Left hindlimb (tissue), 1 donor: ENCODE measurements around the gene PJA2.
"Not testable (repeated sequence)": the region's sequence is repeated elsewhere in the genome, so short reads cannot be mapped to it uniquely, and the experiment has no call there.

ENCODE experiments used
- DNase-seq: peaks from one replicate; pipeline ENCODE4 v3.0.0-alpha.2; 2018

PJA2 gene

GRCh38 chr5:109409844-109410388 is at the start of gene PJA2:
Gene PJA2 (minus strand): TSS chr5:109409974. CDS start chr5:109383433, 26,541 bp downstream.
- peak; percentile 100 for DNase-seq

DNA sequence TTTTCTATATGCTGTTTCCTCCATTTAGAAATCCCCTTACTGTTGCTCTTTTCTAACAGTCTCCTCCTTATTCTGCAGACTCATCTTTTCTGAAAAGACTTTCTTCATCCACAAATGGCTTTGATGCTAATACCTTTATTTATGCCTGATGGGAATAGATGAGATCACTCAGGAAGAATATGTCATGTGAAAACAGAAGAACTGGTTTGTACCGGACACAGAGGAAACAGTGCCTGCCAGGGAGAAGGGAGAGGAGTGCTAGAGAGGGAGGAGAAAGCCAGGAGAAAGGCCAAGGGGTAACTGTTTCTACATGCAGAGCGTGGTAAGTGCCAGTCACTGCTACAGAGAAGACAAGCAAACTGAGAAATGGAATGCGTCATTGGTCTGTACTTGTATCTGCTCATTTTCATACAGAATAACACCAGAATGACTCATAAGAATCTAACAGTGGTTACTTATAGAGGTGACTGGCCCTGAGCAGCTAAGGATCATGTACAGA is 45.9 kb upstream of the PJA2 start:
- DNase-seq = peak; percentile 73

GRCh38 chr5:109454731-109455505 is 45.1 kb upstream of the PJA2 start:
- no peak for DNase-seq

- no peak for DNase-seq
Observed at GRCh38 chr5:109453251-109453650, 43.5 kb upstream of the PJA2 start.

GRCh38 chr5:109452661-109453060 is 42.9 kb upstream of the PJA2 start:
- DNase-seq = no peak

DNA sequence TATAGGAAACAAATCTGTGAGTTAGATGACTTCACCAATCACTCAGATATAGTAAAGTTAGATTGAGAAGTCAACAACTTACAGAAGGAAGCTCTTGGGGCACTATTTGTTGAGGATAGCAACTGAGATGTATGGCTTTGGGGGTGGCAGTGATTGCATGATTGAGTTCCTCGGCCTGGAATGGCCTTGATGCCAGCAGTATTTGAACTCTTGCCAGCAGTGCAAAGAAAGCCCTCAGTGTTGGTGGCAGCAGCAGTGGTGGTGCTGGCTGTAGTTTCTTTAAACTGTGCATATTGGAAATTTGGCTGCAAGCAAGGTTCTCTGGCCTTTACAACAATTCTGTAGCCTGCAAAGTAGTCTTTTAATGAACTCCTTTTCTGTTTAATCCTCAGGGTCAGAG is 41.4 kb upstream of the PJA2 start:
- DNase-seq = peak; percentile 51

- no peak for DNase-seq
Observed at GRCh38 chr5:109450129-109450877, 40.5 kb upstream of the PJA2 start.

DNA sequence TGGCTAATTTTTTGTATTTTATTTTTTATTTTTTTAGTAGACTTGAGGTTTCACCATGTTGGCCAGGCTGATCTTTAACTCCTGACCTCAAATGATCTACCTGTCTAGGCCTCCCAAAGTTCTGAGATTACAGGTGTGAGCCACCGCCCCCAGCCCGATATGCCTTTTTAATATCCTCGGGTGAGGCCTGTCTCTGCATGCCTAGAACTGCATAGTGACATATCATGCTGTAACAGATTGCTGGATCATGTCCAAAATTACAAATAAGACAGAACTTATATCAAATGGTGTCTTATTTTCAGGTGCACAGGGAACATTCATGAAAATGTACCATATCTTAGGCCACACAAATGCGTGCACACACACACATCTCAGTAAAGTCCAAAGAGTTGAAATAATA is 39.1 kb upstream of the PJA2 start:
- DNase-seq = no peak

DNA sequence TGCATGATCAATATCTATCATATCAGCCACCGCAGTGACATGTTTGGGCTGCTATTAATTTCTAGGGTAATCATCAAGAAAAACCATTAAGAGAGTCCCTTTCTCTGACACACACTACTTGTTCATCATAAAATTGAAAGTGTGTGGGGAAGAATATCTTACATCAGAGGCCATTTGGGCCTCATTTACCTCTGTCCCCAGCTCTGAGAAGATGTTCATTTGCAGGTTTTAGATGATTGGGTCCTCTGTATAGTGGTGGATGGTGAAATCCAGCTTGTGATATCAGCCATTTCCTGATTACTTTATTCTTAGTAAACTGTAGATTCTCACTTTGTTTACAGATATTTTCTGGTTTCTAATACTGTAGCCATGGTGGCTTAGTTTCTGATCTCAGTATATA is 29.8 kb upstream of the PJA2 start:
- no peak for DNase-seq

DNA sequence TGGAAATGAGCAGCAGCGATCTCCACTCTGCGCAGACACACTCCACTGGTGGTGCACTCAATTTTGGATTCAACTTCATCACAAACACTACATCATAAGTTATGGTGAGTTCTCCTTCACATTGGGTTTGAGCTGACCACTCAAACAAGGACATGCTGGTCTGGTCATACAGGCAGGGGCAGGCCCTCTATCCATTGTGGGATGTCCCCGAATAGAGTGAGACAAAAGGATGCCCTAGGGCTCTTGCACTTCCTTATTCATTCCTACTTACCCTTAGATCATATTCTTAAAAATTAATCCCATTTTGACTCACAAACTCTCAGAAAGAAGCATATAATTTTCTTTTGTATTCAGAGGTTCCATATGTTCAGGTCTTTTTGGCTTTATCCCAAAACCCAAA is 16.3 kb upstream of the PJA2 start:
- no peak for DNase-seq

GRCh38 chr5:109425521-109425920 is 15.7 kb upstream of the PJA2 start:
- not testable (repeated sequence) for DNase-seq

DNA sequence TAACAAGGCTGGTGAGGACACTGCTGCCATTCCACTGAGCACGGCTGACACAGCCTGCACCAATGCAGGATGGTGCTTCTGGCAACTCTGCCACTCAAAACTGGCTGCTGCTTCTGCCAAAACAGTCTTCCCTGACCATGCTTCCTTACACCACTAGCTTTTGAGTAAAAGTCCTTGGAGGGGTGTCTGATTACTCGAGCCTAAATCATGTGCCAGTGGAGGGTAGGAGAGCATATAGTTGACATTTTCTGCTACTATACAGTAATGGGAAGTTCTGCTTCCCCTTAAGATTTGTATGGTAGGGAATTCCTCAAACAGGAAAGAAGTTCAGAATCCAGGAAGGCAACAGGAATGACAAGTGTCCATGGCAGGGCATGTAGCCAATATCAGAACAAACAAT is 12.2 kb upstream of the PJA2 start:
- DNase-seq = no peak

- no peak for DNase-seq
Observed at GRCh38 chr5:109418712-109419352, 9.1 kb upstream of the PJA2 start.

DNA sequence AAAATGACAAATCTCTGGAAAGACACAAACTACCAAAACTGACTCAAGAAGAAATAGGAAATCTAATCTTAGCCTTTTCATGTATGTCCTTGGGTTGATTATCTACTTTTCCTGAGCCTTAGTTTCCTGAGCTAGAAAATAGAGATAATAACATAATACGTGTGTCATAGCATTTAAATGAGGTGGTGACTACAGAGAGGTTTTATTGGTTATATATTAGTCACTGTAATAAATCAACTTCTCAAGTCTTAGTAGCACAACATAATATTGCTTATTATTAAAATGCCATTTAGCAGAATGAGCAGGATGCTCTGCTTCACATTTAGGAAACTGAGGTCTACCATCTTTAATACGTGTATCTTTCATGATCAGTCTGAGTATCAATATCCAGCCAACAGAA is 7.1 kb upstream of the PJA2 start:
- no peak for DNase-seq

DNA sequence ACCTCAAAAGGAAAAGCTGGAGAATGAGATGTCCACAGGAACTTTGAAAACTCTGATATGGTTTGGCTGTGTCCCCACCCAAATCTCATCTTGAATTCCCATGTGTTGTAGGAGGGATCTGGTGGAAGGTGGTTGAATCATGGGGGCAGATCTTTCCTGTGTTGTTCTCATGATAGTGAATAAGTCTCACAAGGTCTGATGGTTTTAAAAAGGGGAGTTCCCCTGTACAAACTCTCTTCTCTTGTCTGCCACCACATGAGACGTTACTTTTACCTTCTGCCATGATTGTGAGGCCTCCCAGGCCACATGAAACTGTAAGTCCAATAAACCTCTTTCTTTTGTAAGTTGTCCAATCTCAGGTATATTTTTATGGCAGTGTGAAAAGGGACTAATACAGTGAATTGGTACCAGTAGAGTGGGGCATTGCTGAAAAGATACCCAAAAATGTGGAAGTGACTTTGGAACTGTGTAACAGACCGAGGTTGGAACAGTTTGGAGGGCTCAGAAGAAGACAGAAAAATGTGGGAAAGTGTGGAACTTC is 4.2 kb upstream of the PJA2 start:
- DNase-seq = not testable (repeated sequence)

- peak; percentile 37 for DNase-seq
Observed at GRCh38 chr5:109413458-109413857, 3.7 kb upstream of the PJA2 start.

DNA sequence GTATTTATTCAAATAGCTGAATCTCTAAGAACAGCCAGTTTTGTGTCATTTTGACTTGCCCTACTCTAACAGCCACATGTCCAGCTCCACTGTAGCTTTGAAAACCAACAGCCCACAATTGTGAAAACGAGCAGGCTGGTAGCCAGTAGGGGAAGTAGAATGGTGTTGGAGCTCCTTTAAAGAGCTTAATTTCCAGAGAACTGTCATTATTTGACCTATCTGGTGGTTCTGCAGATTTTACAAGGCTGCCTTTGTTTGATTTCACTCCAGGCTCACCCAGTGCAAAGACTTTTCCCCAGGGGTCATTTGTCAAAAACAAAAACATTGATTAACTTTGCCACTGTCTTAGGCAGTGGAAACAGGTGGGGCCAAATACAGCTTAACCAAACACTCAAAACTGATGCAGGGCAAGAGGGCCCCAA is 3.2 kb upstream of the PJA2 start:
- no peak for DNase-seq

- no peak for DNase-seq
Observed at GRCh38 chr5:109411627-109412026, 1.9 kb upstream of the PJA2 start.

DNA sequence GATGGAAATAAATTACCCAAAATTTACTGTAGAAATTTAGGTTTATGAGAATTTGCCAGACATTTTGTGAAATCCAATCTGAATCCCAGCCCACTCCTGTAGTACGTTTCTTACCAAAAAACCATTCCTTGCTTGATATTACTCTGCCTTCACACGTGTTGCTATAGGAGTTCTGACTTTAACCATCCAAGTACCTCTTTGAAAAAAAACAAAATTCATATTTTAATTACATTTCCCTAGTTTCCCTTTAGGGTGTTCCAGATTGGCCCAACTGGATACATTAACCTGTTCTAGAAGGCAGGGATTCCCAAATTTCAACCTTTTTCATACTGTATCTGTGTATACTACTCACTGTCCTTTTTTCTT is 1.4 kb upstream of the PJA2 start:
- no peak for DNase-seq

- peak; percentile 83 for DNase-seq
Observed at GRCh38 chr5:109410389-109411148, 795 bp upstream of the PJA2 start.

DNA sequence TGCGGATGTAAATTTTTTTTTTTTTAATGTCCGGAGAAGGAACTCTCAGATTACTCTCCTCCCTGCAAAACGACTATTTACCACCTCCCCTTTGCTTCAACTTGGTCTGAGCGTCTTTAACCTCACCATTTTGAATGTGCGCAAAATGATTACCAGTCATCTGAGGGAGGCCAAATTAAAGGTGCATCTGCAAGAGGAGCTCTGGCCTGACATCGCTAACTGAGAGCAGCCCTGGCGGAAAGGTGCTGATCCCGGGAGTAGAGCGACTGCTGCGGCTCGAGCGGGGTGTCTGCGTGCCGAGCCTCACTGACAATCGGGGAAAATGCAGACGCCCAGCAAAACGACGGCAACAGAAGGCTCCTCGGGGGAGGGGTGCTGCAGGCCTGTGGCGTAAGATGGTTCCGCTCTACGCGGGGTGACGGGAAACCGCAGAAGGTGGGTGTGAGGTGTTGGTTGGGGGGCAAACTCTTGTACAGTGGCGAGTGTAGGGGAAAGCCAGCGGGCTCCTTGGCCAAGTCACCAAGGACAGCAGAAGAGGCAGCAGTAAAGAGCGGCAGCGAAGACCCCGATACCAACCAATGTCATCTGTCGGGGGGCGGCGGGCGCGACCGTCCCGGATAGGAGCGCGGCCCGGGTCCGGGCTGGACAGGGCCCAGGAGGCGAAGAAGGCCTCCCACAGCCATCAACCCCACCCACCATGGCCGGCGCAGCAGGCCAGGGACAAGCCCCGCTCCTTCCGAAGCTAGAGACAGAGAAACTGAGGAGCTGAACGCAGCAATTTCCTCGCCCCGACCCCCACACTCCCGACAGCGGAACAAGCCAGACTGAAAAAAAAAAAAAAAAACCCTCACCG is 557 bp downstream of the PJA2 start:
- DNase-seq = peak; percentile 82
